Measurements from ENCODE around the gene CLIC5. TPM values are rescaled to one million over a fixed set of nuclear protein-coding genes. Genes with fewer than 3 reads are reported as not detected.

CLIC5 gene
- total RNA-seq, 4 donors from 2014 or later: 2.8 to 6.9 (median 5.0) TPM

- H3K27me3 ChIP-seq: no peaks in the 10 kb centered on the region
- 60 to 64% methylated on average over 1 to 2 of the region's 2 CpGs for WGBS, 2 donors (ENCODE audit: low coverage in 1 of 2)
- no peaks in the 10 kb centered on the region for H3K36me3 ChIP-seq
- no peak for ATAC-seq
- H3K4me1 ChIP-seq: no peaks in the 10 kb centered on the region
- TF ChIP-seq POLR2AphosphoS5 (IDR thresholded peaks at IDR 0.05) (no peak), POLR2A (IDR thresholded peaks at IDR 0.05) (no peak), EP300 (IDR thresholded peaks at IDR 0.05) (no peak), CTCF (IDR thresholded peaks at IDR 0.05) (no peak)
- no peak overlapping the region for H3K4me3 ChIP-seq
- H3K9me3 ChIP-seq: no peaks in the 10 kb centered on the region
- H3K27ac ChIP-seq: no peak overlapping the region
Observed at GRCh38 chr6:45838451-45838850, 177.2 kb downstream of the CLIC5 start.

- Histone ChIP-seq H3K36me3 (no peaks in the 10 kb centered on the region), H3K27ac (no peak overlapping the region), H3K4me1 (no peaks in the 10 kb centered on the region), H3K4me3 (no peak overlapping the region), H3K27me3 (no peaks in the 10 kb centered on the region), H3K9me3 (no peaks in the 10 kb centered on the region)
- 71 to 78% methylated on average over 4 of the region's 5 CpGs for WGBS, 2 donors (ENCODE audit: low coverage in 1 of 2)
- TF ChIP-seq POLR2A (IDR thresholded peaks at IDR 0.05) (no peak), CTCF (IDR thresholded peaks at IDR 0.05) (no peak), POLR2AphosphoS5 (IDR thresholded peaks at IDR 0.05) (no peak)
- ATAC-seq: no peak
Observed at GRCh38 chr6:45837541-45838200, 178.0 kb downstream of the CLIC5 start.

- WGBS, 2 donors (ENCODE audit: low coverage in 1 of 2): 93% methylated on average over 2 of the region's 5 CpGs; no CpG with 5 or more reads in 1 of the 2 donors
- H3K27me3 ChIP-seq: no peaks in the 10 kb centered on the region
- no peak for ATAC-seq
Observed at GRCh38 chr6:45836984-45837383, 178.7 kb downstream of the CLIC5 start.

GRCh38 chr6:45836438-45836824, 179.2 kb downstream of the CLIC5 start:
- no peak for ATAC-seq
- 79 to 87% methylated on average over 3 to 4 of the region's 4 CpGs for WGBS, 2 donors (ENCODE audit: low coverage in 1 of 2)
- Histone ChIP-seq H3K4me3 (no peak overlapping the region), H3K27me3 (no peaks in the 10 kb centered on the region), H3K27ac (no peak overlapping the region), H3K4me1 (no peaks in the 10 kb centered on the region), H3K36me3 (no peaks in the 10 kb centered on the region), H3K9me3 (no peaks in the 10 kb centered on the region)
- TF ChIP-seq POLR2AphosphoS5 (IDR thresholded peaks at IDR 0.05): no peak
- TF ChIP-seq EP300 (IDR thresholded peaks at IDR 0.05): no peak
- TF ChIP-seq CTCF (IDR thresholded peaks at IDR 0.05): no peak
- TF ChIP-seq POLR2A (IDR thresholded peaks at IDR 0.05): no peak

More at GRCh38 chr6:45836984-45837383, 178.7 kb downstream of the CLIC5 start:
- Histone ChIP-seq H3K9me3 (no peaks in the 10 kb centered on the region), H3K4me3 (no peak overlapping the region), H3K27ac (no peak overlapping the region), H3K4me1 (no peaks in the 10 kb centered on the region), H3K36me3 (no peaks in the 10 kb centered on the region)
- TF ChIP-seq POLR2A (IDR thresholded peaks at IDR 0.05) (no peak), CTCF (IDR thresholded peaks at IDR 0.05) (no peak), EP300 (IDR thresholded peaks at IDR 0.05) (no peak), POLR2AphosphoS5 (IDR thresholded peaks at IDR 0.05) (no peak)

GRCh38 chr6:45835721-45836437, 179.8 kb downstream of the CLIC5 start:
- Histone ChIP-seq H3K4me1 (no peaks in the 10 kb centered on the region), H3K4me3 (no peak overlapping the region), H3K27ac (no peak overlapping the region), H3K36me3 (no peaks in the 10 kb centered on the region), H3K27me3 (no peaks in the 10 kb centered on the region), H3K9me3 (no peaks in the 10 kb centered on the region)
- ATAC-seq: no peak
- 63 to 71% methylated on average over 2 of the region's 4 CpGs for WGBS, 2 donors (ENCODE audit: low coverage in 1 of 2)
- no peak for TF ChIP-seq POLR2AphosphoS5 (IDR thresholded peaks at IDR 0.05)
- no peak for TF ChIP-seq POLR2A (IDR thresholded peaks at IDR 0.05)
- no peak for TF ChIP-seq EP300 (IDR thresholded peaks at IDR 0.05)
- no peak for TF ChIP-seq CTCF (IDR thresholded peaks at IDR 0.05)

Data from gastroesophageal sphincter (tissue), 4 donors.